Stomach (tissue), 4 donors: ENCODE measurements around the gene GUCY1A2.

Experiments used
- POLR2A ChIP-seq, 4 donors: fragments of 450-650 bp; IDR thresholded peaks; one replicate each; pipeline ENCODE4 v1.6.1; 2016; ENCODE audit warnings: antibody characterized with exemption in 4 of 4, control low read depth in 2 of 4, mild to moderate bottlenecking in 1 of 4, moderate library complexity in 1 of 4
- POLR2AphosphoS5 ChIP-seq, 3 donors: sonication (generic); formaldehyde crosslinking; IDR thresholded peaks; one replicate each; pipeline ENCODE4 v1.6.1; 2016; ENCODE audit warnings: antibody characterized with exemption in 3 of 3
- TF ChIP-seq, protein P1 (sequence below), 7 experiments: fragments of 450-650 bp in 4 of 7; fragments of 200-600 bp in 3 of 7; sonication (generic) in 3 of 7; IDR thresholded peaks; one replicate each; pipeline ENCODE4 v1.5.1; 2016 to 2019; ENCODE audit warnings: antibody characterized with exemption in 7 of 7, control low read depth in 2 of 7, mild to moderate bottlenecking in 1 of 7

DNA sequence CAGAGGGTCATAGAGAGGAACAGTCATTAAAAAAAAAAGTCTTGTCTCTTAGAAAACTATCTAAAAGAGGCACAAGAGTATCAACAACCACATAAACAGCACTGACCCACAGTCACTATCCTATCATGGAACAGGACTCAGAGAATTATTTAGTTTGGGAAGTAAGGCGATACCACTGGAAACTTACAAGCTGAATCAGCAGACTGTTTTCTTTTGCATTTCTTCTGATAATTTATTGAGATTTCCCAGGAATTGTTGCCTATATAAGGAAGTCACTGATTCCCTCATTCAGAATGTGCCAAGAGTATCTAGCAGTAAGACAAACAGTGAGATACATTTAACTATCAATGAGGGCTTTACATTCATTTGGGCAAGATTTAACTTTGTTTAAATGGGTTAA lies 304.1 kb downstream of the GUCY1A2 start:
- TF ChIP-seq, protein P1, sequence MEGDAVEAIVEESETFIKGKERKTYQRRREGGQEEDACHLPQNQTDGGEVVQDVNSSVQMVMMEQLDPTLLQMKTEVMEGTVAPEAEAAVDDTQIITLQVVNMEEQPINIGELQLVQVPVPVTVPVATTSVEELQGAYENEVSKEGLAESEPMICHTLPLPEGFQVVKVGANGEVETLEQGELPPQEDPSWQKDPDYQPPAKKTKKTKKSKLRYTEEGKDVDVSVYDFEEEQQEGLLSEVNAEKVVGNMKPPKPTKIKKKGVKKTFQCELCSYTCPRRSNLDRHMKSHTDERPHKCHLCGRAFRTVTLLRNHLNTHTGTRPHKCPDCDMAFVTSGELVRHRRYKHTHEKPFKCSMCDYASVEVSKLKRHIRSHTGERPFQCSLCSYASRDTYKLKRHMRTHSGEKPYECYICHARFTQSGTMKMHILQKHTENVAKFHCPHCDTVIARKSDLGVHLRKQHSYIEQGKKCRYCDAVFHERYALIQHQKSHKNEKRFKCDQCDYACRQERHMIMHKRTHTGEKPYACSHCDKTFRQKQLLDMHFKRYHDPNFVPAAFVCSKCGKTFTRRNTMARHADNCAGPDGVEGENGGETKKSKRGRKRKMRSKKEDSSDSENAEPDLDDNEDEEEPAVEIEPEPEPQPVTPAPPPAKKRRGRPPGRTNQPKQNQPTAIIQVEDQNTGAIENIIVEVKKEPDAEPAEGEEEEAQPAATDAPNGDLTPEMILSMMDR (IDR thresholded peaks at IDR 0.05) = no peak
- no peak for TF ChIP-seq POLR2A (IDR thresholded peaks at IDR 0.05)
- TF ChIP-seq POLR2AphosphoS5 (IDR thresholded peaks at IDR 0.05) = no peak
